Esophagus muscularis mucosa (tissue), 4 donors: ENCODE measurements around the gene EPHB1. TPM values are rescaled to one million over a fixed set of nuclear protein-coding genes. Genes with fewer than 3 reads are reported as not detected.

Experiments used
- DNase-seq: peaks from one replicate; pipeline ENCODE4 v3.0.0-alpha.2; 2017; ENCODE audit errors: extremely low spot score
- H3K27ac ChIP-seq, 4 donors: fragments of 200-600 bp; sonication (generic); replicated peaks in 1 of 4; 1 replicate in 3 of 4; 2 replicates in 1 of 4; pipeline ENCODE4 v1.5.1; 2016 to 2019; ENCODE audit warnings: mild to moderate bottlenecking in 1 of 4
- H3K27me3 ChIP-seq, 4 donors: fragments of 200-600 bp; sonication (generic); one replicate each; pipeline versions ENCODE4 v1.5.1 to v1.6.0; 2016 to 2019
- H3K36me3 ChIP-seq, 4 donors: fragments of 200-600 bp; sonication (generic); one replicate each; pipeline ENCODE4 v1.5.1; 2016 to 2019
- H3K4me1 ChIP-seq, 4 donors: fragments of 200-600 bp; sonication (generic); one replicate each; pipeline ENCODE4 v1.5.1; 2016 to 2019
- H3K4me3 ChIP-seq, 4 donors: fragments of 200-600 bp; sonication (generic); 1 replicate in 2 of 4; 2 replicates in 2 of 4; pipeline ENCODE4 v1.5.1; 2016 to 2019; ENCODE audit warnings: mild to moderate bottlenecking in 4 of 4, moderate library complexity in 1 of 4
- H3K9me3 ChIP-seq, 4 donors: fragments of 200-600 bp; sonication (generic); 1 replicate in 3 of 4; 2 replicates in 1 of 4; pipeline ENCODE4 v1.5.1; 2016 to 2019
- EP300 ChIP-seq: sonication (generic); formaldehyde crosslinking; IDR thresholded peaks from one replicate; pipeline ENCODE4 v1.6.1; 2017; ENCODE audit warnings: antibody characterized with exemption
- POLR2A ChIP-seq: fragments of 450-650 bp; IDR thresholded peaks from one replicate; pipeline ENCODE4 v1.6.1; 2017; ENCODE audit warnings: antibody characterized with exemption, moderate library complexity, mild to moderate bottlenecking, low read depth
- POLR2AphosphoS5 ChIP-seq, 2 donors: sonication (generic); formaldehyde crosslinking; IDR thresholded peaks; one replicate each; pipeline ENCODE4 v1.6.1; 2017; ENCODE audit warnings: antibody characterized with exemption in 2 of 2
- WGBS: methylation state at CpG from one replicate; pipeline ENCODE4 v1.1.5; 2018; 5-methylcytosine and 5-hydroxymethylcytosine counted together
- intact Hi-C: fragments of 100-400 bp; cut with DNase I; formaldehyde crosslinking; loops from one replicate; pipeline ENCODE4 v1.15.1; 2023
- total RNA-seq, 4 donors: library from RNA; depleted of rRNA; stranded (reverse); fragments of >200 nt; gene quantifications; one replicate each; pipeline versions ENCODE4 v1.1.0 to v1.2.1, GENCODE V29; 2016
- TF ChIP-seq, protein P1 (sequence below), 3 experiments: fragments of 200-600 bp in 2 of 3; fragments of 450-650 bp in 1 of 3; sonication (generic) in 2 of 3; IDR thresholded peaks; one replicate each; pipeline ENCODE4 v1.5.1; 2017 to 2019; ENCODE audit warnings: antibody characterized with exemption in 3 of 3, mild to moderate bottlenecking in 2 of 3, moderate library complexity in 1 of 3

The EPHB1 gene
- total RNA-seq, 4 donors from 2014 or later, result under 0.01 to 6.1 (median 2.8) TPM

- 76% methylated on average over 5 of the region's 5 CpGs for WGBS
- TF ChIP-seq, protein P1, sequence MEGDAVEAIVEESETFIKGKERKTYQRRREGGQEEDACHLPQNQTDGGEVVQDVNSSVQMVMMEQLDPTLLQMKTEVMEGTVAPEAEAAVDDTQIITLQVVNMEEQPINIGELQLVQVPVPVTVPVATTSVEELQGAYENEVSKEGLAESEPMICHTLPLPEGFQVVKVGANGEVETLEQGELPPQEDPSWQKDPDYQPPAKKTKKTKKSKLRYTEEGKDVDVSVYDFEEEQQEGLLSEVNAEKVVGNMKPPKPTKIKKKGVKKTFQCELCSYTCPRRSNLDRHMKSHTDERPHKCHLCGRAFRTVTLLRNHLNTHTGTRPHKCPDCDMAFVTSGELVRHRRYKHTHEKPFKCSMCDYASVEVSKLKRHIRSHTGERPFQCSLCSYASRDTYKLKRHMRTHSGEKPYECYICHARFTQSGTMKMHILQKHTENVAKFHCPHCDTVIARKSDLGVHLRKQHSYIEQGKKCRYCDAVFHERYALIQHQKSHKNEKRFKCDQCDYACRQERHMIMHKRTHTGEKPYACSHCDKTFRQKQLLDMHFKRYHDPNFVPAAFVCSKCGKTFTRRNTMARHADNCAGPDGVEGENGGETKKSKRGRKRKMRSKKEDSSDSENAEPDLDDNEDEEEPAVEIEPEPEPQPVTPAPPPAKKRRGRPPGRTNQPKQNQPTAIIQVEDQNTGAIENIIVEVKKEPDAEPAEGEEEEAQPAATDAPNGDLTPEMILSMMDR (IDR thresholded peaks at IDR 0.05), result no peak
- no peak for TF ChIP-seq POLR2A
- no peak for TF ChIP-seq POLR2AphosphoS5 (IDR thresholded peaks at IDR 0.05)
- TF ChIP-seq EP300, result no peak
- no peak overlapping the region for H3K4me3 ChIP-seq
- H3K27ac ChIP-seq, result no peak overlapping the region
- no peaks in the 10 kb centered on the region for H3K4me1 ChIP-seq
- H3K27me3 ChIP-seq, result no peaks in the 10 kb centered on the region
- H3K9me3 ChIP-seq, result no peaks in the 10 kb centered on the region
- DNase-seq, result no peak
- no peaks in the 10 kb centered on the region for H3K36me3 ChIP-seq
- intact Hi-C loops, result no loop called here
Measured at GRCh38 chr3:135099734-135100355, 304.8 kb downstream of the EPHB1 start.

DNA sequence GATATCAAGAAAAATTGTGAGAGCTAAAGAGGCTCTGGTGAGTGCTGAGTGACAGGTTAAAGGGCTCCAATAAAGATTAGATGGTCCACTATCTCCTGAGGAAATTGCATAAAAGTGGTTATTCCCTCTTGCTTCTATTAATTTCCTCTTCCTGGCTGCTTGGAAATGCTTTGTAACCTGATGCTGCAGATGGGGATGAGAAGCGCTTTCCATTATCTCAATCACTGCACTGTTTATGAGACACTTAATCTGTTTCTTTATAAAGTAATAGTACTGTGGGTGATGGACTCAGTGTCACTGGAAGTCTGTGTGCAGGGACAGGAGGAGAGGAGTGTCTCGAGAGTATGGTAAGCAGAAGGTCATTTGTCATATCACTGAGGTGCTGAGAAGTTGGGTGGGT, 305.3 kb downstream of the EPHB1 start:
- no peak for DNase-seq
- Histone ChIP-seq H3K4me1 (no peaks in the 10 kb centered on the region), H3K27ac (no peak overlapping the region), H3K9me3 (no peaks in the 10 kb centered on the region), H3K4me3 (no peak overlapping the region), H3K36me3 (no peaks in the 10 kb centered on the region), H3K27me3 (no peaks in the 10 kb centered on the region)
- intact Hi-C loops, result no loop called here
- WGBS, result 52% methylated on average over 2 of the region's 2 CpGs
- TF ChIP-seq EP300, result no peak
- TF ChIP-seq POLR2AphosphoS5 (IDR thresholded peaks at IDR 0.05), result no peak
- TF ChIP-seq, protein P1 (IDR thresholded peaks at IDR 0.05), result no peak
- no peak for TF ChIP-seq POLR2A

GRCh38 chr3:135103917-135104316, 308.9 kb downstream of the EPHB1 start:
- Histone ChIP-seq H3K27me3 (no peaks in the 10 kb centered on the region), H3K4me1 (no peaks in the 10 kb centered on the region), H3K36me3 (peaks cover 0 to 4% (median 0%) of the 10 kb centered on the region in 4 donors), H3K4me3 (no peak overlapping the region), H3K9me3 (no peaks in the 10 kb centered on the region), H3K27ac (no peak overlapping the region)
- TF ChIP-seq POLR2A (no peak), EP300 (no peak), POLR2AphosphoS5 (IDR thresholded peaks at IDR 0.05) (no peak)
- TF ChIP-seq, protein P1 (IDR thresholded peaks at IDR 0.05), result no peak
- no peak for DNase-seq
- WGBS, result 43% methylated on average over 3 of the region's 3 CpGs
- intact Hi-C loops, result no loop called here

DNA sequence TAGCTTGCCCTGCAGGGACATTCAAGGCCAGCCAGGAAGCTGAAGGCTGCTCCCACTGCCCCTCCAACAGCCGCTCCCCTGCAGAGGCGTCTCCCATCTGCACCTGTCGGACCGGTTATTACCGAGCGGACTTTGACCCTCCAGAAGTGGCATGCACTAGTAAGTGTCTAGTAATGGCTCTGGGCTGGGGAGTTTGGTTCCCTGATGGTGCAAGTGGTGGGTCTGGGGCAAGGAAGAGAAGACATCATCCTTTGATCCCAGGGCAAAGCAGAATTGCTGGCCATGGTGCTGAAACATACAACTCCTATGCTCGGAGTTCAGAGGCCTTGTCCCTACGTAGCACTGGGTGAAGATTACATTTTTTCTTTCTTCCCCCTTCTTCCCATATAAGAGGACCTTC, 311.4 kb downstream of the EPHB1 start:
- no peaks in the 10 kb centered on the region for H3K9me3 ChIP-seq
- no peak overlapping the region for H3K4me3 ChIP-seq
- H3K36me3 ChIP-seq, result peaks cover 0 to 4% (median 0%) of the 10 kb centered on the region in 4 donors
- intact Hi-C loops, result no loop called here
- DNase-seq, result no peak
- H3K27me3 ChIP-seq, result no peaks in the 10 kb centered on the region
- TF ChIP-seq, protein P1 (IDR thresholded peaks at IDR 0.05), result no peak
- TF ChIP-seq POLR2A (no peak), POLR2AphosphoS5 (IDR thresholded peaks at IDR 0.05) (no peak)
- no peak overlapping the region for H3K27ac ChIP-seq
- WGBS, result 75% methylated on average over 8 of the region's 8 CpGs
- no peaks in the 10 kb centered on the region for H3K4me1 ChIP-seq

DNA sequence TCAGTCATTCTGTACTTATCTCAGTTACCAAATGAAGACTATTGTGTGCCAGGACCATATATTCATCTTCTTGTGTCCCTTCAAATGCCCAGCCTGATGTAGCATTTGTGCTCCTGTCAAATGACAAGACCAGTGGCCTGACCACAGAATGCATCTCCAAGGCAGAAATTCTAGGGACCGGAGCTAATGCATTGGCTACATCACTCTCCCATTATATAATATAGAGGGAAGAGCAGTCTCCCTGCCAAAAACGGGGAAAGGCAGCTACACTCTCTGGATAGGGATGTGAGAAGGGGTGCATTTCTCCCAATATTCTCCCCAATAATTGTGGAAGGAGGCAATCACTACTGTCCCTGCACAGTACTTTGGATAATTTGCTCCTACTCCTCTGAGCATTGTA, 312.0 kb downstream of the EPHB1 start:
- Histone ChIP-seq H3K4me1 (no peaks in the 10 kb centered on the region), H3K36me3 (peaks cover 0 to 4% (median 0%) of the 10 kb centered on the region in 4 donors), H3K9me3 (no peaks in the 10 kb centered on the region), H3K4me3 (no peak overlapping the region), H3K27me3 (no peaks in the 10 kb centered on the region), H3K27ac (no peak overlapping the region)
- 65% methylated on average over 2 of the region's 2 CpGs for WGBS
- intact Hi-C loops, result no loop called here
- no peak for TF ChIP-seq POLR2AphosphoS5 (IDR thresholded peaks at IDR 0.05)
- TF ChIP-seq, protein P1 (IDR thresholded peaks at IDR 0.05), result no peak
- no peak for TF ChIP-seq EP300
- TF ChIP-seq POLR2A, result no peak
- DNase-seq, result no peak
